K562 (cell line): Measurements from ENCODE around the gene ZNRF1. TPM values are rescaled to one million over a fixed set of nuclear protein-coding genes. Genes with fewer than 3 reads are reported as not detected.

Source experiments
- ELK1 ChIP-seq: sonication (generic); formaldehyde crosslinking; IDR thresholded peaks from 2 replicates; pipeline ENCODE4 v1.8.1; 2022; ENCODE audit warnings: missing genetic modification reagents
- ETV5 ChIP-seq: sonication (generic); formaldehyde crosslinking; IDR thresholded peaks from 2 replicates; pipeline ENCODE4 v1.4.0; 2020; ENCODE audit warnings: low read depth, mild to moderate bottlenecking, missing genetic modification reagents
- XRCC3 ChIP-seq: fragments of 450-650 bp; IDR thresholded peaks from 2 replicates; pipeline ENCODE4 v1.6.1; 2017; ENCODE audit warnings: mild to moderate bottlenecking, moderate library complexity
- ZNF263 ChIP-seq: sonication (generic); formaldehyde crosslinking; IDR thresholded peaks from 2 replicates; pipeline ENCODE4 v1.8.0; 2022; ENCODE audit warnings: mild to moderate bottlenecking, missing genetic modification reagents, borderline replicate concordance
- ZNF277 ChIP-seq: fragments of 250-450 bp; sonication (Bioruptor Pico); IDR thresholded peaks from 2 replicates; pipeline ENCODE4 v1.8.0; 2022; ENCODE audit warnings: inconsistent platforms, mild to moderate bottlenecking, moderate library complexity, borderline replicate concordance
- ZNF445 ChIP-seq: fragments of 250-450 bp; sonication (Bioruptor Pico); IDR thresholded peaks from 2 replicates; pipeline ENCODE4 v1.4.0; 2020; ENCODE audit warnings: low read depth, mild to moderate bottlenecking, moderate library complexity
- ZNF589 ChIP-seq: fragments of 200-800 bp; sonication (Bioruptor generic); IDR thresholded peaks from 2 replicates; pipeline ENCODE4 v1.6.1; 2016; ENCODE audit warnings: low read depth, missing genetic modification characterization, missing compliant biosample characterization
- ZSCAN32 ChIP-seq: fragments of 450-650 bp; formaldehyde crosslinking; IDR thresholded peaks from 2 replicates; pipeline ENCODE4 v1.4.0; 2020; ENCODE audit warnings: mild to moderate bottlenecking, moderate library complexity
- polyA plus RNA-seq, 8 experiments: library from polyadenylated mRNA; depleted of rRNA in 4 of 8; stranded (reverse) in 5 of 8; unstranded in 3 of 8; fragments of >200 nt; fragmentation: Nextera tagmentation in 2 of 8; fragmentation: Illumina TruSeq in 1 of 8; extraction: Ambion mirVana in 2 of 8; extraction: Trizol in 1 of 8; gene quantifications; 2 replicates each; pipeline versions ENCODE4 v1.2.1 to v1.2.3, GENCODE V29; 2011 to 2014; ENCODE audit warnings: inconsistent platforms in 1 of 8, missing spikeins in 1 of 8
- total RNA-seq, 7 experiments: library from RNA; depleted of rRNA in 6 of 7; stranded (reverse); fragments of >200 nt in 6 of 7; fragmentation: Illumina TruSeq in 2 of 7; extraction: Trizol in 2 of 7; gene quantifications; 2 replicates each; pipeline versions ENCODE4 v1.2.1 to v1.2.3, GENCODE V29; 2011 to 2021; ENCODE audit warnings: low replicate concordance in 1 of 7
- TF ChIP-seq, protein P1 (sequence below): fragments of 450-650 bp; IDR thresholded peaks from 2 replicates; pipeline ENCODE4 v1.6.1; 2017; ENCODE audit warnings: antibody characterized with exemption, mild to moderate bottlenecking
- TF ChIP-seq, protein P2 (sequence below), 2 experiments: fragments of 450-650 bp; formaldehyde crosslinking in 1 of 2; IDR thresholded peaks; 2 replicates each; pipeline versions ENCODE4 v1.4.0 to v1.6.1; 2014 to 2020; ENCODE audit warnings: mild to moderate bottlenecking in 2 of 2, borderline replicate concordance in 1 of 2, low read depth in 1 of 2

Gene ZNRF1
- total and polyA plus RNA-seq, 9 of the 15 experiments (the other 6 are each of a cell fraction or from before 2014, with no cell fraction given), result 9.5 to 37.7 (median 20.0) TPM

DNA sequence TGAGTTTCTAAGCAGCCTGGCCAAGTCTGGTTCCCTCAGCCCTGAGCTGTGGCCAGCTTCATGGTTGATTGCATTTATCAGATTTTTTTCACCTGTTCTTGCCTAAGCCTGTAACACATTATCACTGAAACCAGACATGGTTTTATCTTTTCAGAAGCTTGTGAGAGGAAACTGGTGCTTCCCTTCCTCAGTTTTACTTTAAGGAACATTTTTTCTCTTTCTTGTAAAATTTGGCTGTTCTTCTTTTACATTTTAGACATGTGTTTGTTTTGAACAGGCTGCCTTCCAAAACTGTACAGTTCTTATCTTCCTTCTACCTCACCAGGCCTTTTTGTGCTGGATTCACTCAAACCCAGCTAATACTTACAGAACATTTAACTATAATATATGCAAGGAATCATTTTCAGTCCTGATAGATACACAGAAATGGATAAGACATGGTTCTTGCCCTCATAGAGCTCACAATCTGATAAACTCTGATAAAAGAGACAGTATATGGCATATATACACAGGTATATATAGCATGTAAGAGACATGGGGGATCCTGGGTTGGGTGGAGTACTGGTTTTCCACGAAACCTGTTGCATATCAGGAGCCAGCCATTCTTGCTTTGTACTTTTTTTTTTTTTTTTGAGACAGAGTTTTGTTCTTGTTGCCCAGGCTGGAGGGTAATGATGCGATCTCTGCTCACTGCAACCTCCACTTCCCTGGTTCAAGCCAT lies 44.5 kb downstream of the ZNRF1 start (continued):
- TF ChIP-seq, protein P1, sequence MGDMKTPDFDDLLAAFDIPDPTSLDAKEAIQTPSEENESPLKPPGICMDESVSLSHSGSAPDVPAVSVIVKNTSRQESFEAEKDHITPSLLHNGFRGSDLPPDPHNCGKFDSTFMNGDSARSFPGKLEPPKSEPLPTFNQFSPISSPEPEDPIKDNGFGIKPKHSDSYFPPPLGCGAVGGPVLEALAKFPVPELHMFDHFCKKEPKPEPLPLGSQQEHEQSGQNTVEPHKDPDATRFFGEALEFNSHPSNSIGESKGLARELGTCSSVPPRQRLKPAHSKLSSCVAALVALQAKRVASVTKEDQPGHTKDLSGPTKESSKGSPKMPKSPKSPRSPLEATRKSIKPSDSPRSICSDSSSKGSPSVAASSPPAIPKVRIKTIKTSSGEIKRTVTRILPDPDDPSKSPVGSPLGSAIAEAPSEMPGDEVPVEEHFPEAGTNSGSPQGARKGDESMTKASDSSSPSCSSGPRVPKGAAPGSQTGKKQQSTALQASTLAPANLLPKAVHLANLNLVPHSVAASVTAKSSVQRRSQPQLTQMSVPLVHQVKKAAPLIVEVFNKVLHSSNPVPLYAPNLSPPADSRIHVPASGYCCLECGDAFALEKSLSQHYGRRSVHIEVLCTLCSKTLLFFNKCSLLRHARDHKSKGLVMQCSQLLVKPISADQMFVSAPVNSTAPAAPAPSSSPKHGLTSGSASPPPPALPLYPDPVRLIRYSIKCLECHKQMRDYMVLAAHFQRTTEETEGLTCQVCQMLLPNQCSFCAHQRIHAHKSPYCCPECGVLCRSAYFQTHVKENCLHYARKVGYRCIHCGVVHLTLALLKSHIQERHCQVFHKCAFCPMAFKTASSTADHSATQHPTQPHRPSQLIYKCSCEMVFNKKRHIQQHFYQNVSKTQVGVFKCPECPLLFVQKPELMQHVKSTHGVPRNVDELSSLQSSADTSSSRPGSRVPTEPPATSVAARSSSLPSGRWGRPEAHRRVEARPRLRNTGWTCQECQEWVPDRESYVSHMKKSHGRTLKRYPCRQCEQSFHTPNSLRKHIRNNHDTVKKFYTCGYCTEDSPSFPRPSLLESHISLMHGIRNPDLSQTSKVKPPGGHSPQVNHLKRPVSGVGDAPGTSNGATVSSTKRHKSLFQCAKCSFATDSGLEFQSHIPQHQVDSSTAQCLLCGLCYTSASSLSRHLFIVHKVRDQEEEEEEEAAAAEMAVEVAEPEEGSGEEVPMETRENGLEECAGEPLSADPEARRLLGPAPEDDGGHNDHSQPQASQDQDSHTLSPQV, result no peak
- TF ChIP-seq ZNF445 (CRISPR knock-in tag) (no peak), XRCC3 (no peak), ZNF263 (CRISPR knock-in tag) (no peak), ZNF589 (CRISPR knock-in tag) (peak; percentile 87), ZSCAN32 (CRISPR knock-in tag) (no peak), ETV5 (CRISPR knock-in tag) (no peak), ZNF277 (CRISPR knock-in tag) (no peak), ELK1 (CRISPR knock-in tag) (no peak)
- TF ChIP-seq, protein P2, sequence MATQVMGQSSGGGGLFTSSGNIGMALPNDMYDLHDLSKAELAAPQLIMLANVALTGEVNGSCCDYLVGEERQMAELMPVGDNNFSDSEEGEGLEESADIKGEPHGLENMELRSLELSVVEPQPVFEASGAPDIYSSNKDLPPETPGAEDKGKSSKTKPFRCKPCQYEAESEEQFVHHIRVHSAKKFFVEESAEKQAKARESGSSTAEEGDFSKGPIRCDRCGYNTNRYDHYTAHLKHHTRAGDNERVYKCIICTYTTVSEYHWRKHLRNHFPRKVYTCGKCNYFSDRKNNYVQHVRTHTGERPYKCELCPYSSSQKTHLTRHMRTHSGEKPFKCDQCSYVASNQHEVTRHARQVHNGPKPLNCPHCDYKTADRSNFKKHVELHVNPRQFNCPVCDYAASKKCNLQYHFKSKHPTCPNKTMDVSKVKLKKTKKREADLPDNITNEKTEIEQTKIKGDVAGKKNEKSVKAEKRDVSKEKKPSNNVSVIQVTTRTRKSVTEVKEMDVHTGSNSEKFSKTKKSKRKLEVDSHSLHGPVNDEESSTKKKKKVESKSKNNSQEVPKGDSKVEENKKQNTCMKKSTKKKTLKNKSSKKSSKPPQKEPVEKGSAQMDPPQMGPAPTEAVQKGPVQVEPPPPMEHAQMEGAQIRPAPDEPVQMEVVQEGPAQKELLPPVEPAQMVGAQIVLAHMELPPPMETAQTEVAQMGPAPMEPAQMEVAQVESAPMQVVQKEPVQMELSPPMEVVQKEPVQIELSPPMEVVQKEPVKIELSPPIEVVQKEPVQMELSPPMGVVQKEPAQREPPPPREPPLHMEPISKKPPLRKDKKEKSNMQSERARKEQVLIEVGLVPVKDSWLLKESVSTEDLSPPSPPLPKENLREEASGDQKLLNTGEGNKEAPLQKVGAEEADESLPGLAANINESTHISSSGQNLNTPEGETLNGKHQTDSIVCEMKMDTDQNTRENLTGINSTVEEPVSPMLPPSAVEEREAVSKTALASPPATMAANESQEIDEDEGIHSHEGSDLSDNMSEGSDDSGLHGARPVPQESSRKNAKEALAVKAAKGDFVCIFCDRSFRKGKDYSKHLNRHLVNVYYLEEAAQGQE (IDR thresholded peaks at IDR 0.05; ENCODE audit: borderline replicate concordance), result peak; percentile 85
- TF ChIP-seq, protein P2 (CRISPR knock-in tag; IDR thresholded peaks at IDR 0.05; ENCODE audit: low read depth), result no peak
